Choroid plexus epithelial cell (primary cell): Measurements from ENCODE around the gene WBP1.

Experiments
- DNase-seq: peaks from one replicate; pipeline ENCODE4 v3.0.0-alpha.2; 2010; ENCODE audit warnings: low read depth
- H3K4me3 ChIP-seq: 2 replicates; pipeline ENCODE4 v1.5.1; 2011; ENCODE audit warnings: low read depth, mild to moderate bottlenecking, control low read depth, low read length, moderate library complexity
- CTCF ChIP-seq: conservative IDR thresholded peaks from 2 replicates; pipeline ENCODE4 v1.5.1; 2011; ENCODE audit warnings: low read depth, mild to moderate bottlenecking, control low read depth, inconsistent platforms, low read length, moderate library complexity

WBP1 gene

GRCh38 chr2:74444498-74445318 is 13.5 kb upstream of the WBP1 start:
- TF ChIP-seq CTCF: no peak
- no peak for DNase-seq
- H3K4me3 ChIP-seq: no peak overlapping the region

- no peak for DNase-seq
- H3K4me3 ChIP-seq: no peak overlapping the region
- no peak for TF ChIP-seq CTCF
Measured at GRCh38 chr2:74447230-74447999, 10.8 kb upstream of the WBP1 start.

GRCh38 chr2:74448771-74449170 is 9.5 kb upstream of the WBP1 start:
- TF ChIP-seq CTCF: no peak
- no peak overlapping the region for H3K4me3 ChIP-seq

GRCh38 chr2:74450570-74451190 is 7.6 kb upstream of the WBP1 start:
- DNase-seq: no peak
- TF ChIP-seq CTCF: no peak
- H3K4me3 ChIP-seq: no peak overlapping the region

More at GRCh38 chr2:74448771-74449170, 9.5 kb upstream of the WBP1 start:
- no peak for DNase-seq

GRCh38 chr2:74454654-74455511 is 3.4 kb upstream of the WBP1 start, which contains the start of gene INO80B:
INO80B (plus strand) TSS chr2:74455087; CDS start chr2:74455117, 30 bp downstream.
- peak within 1 kb of the TSS; percentile 70 for H3K4me3 ChIP-seq

More at GRCh38 chr2:74454654-74455511, 3.4 kb upstream of the WBP1 start, which contains the start of gene INO80B:
- DNase-seq: peak; percentile 99
- TF ChIP-seq CTCF: no peak
